HepG2 (cell line): ENCODE measurements around the gene CNBD2. TPM values are rescaled to one million over a fixed set of nuclear protein-coding genes. Genes with fewer than 3 reads are reported as not detected.

ENCODE experiments used
- BATF2 ChIP-seq: sonication (generic); formaldehyde crosslinking; IDR thresholded peaks from 2 replicates; pipeline ENCODE4 v1.8.0; 2022; ENCODE audit warnings: mild to moderate bottlenecking, missing genetic modification reagents, moderate library complexity
- DNMT3B ChIP-seq: conservative IDR thresholded peaks from 2 replicates; pipeline ENCODE4 v1.6.1; 2016; ENCODE audit warnings: missing biosample characterization, control low read depth
- ELF3 ChIP-seq: IDR thresholded peaks from 2 replicates; pipeline ENCODE4 v1.6.1; 2016; ENCODE audit warnings: missing genetic modification reagents, missing compliant biosample characterization
- ETV5 ChIP-seq: IDR thresholded peaks from 2 replicates; pipeline ENCODE4 v1.6.1; 2018; ENCODE audit warnings: missing biosample characterization, missing genetic modification reagents, inconsistent platforms, borderline replicate concordance
- ETV6 ChIP-seq: sonication (generic); formaldehyde crosslinking; conservative IDR thresholded peaks from 2 replicates; pipeline ENCODE4 v1.4.0; 2020; ENCODE audit warnings: missing genetic modification reagents
- GZF1 ChIP-seq: sonication (generic); formaldehyde crosslinking; IDR thresholded peaks from 2 replicates; pipeline ENCODE4 v1.5.1; 2020; ENCODE audit warnings: mild to moderate bottlenecking, missing genetic modification reagents
- HOXA5 ChIP-seq: sonication (generic); formaldehyde crosslinking; IDR thresholded peaks from 2 replicates; pipeline ENCODE4 v1.4.0; 2020; ENCODE audit warnings: missing genetic modification reagents
- KAT7 ChIP-seq: IDR thresholded peaks from 2 replicates; pipeline ENCODE4 v1.6.1; 2018; ENCODE audit warnings: borderline replicate concordance, missing compliant biosample characterization
- MIER3 ChIP-seq: IDR thresholded peaks from 2 replicates; pipeline ENCODE4 v1.6.1; 2016; ENCODE audit warnings: missing compliant biosample characterization, borderline replicate concordance
- MLX ChIP-seq: IDR thresholded peaks from 2 replicates; pipeline ENCODE4 v1.6.1; 2016
- PAF1 ChIP-seq: IDR thresholded peaks from 2 replicates; pipeline ENCODE4 v1.6.1; 2016; ENCODE audit warnings: missing genetic modification reagents, missing compliant biosample characterization
- REXO4 ChIP-seq: sonication (generic); formaldehyde crosslinking; IDR thresholded peaks from 2 replicates; pipeline ENCODE4 v1.8.0; 2022; ENCODE audit warnings: missing genetic modification reagents, mild to moderate bottlenecking, borderline replicate concordance
- SALL1 ChIP-seq: sonication (generic); formaldehyde crosslinking; IDR thresholded peaks from 2 replicates; pipeline ENCODE4 v1.8.0; 2022; ENCODE audit warnings: mild to moderate bottlenecking, missing genetic modification reagents
- SETDB1 ChIP-seq: sonication (generic); formaldehyde crosslinking; IDR thresholded peaks from 2 replicates; pipeline ENCODE4 v1.5.1; 2020; ENCODE audit warnings: missing genetic modification reagents, mild to moderate bottlenecking, borderline replicate concordance
- SRSF1 ChIP-seq: fragments of 200-400 bp; formaldehyde crosslinking; optimal IDR thresholded peaks from 2 replicates; pipeline ENCODE3; 2017; ENCODE audit warnings: mild to moderate bottlenecking, low read depth, low read length, moderate library complexity
- YY1 ChIP-seq: IDR thresholded peaks from 2 replicates; pipeline ENCODE4 v1.6.1; 2011; ENCODE audit warnings: low read length, low read depth, moderate library complexity, mild to moderate bottlenecking; ENCODE audit not compliant: insufficient read depth, insufficient replicate concordance
- ZBTB25 ChIP-seq: IDR thresholded peaks from 2 replicates; pipeline ENCODE4 v1.6.1; 2018; ENCODE audit warnings: missing genetic modification reagents
- ZFP36L2 ChIP-seq: sonication (generic); formaldehyde crosslinking; IDR thresholded peaks from 2 replicates; pipeline ENCODE4 v1.4.0; 2020; ENCODE audit warnings: missing genetic modification reagents
- ZNF225 ChIP-seq: sonication (generic); formaldehyde crosslinking; IDR thresholded peaks from 2 replicates; pipeline ENCODE4 v1.4.0; 2020; ENCODE audit warnings: mild to moderate bottlenecking, missing genetic modification reagents
- ZNF274 ChIP-seq: sonication (generic); formaldehyde crosslinking; IDR thresholded peaks from 2 replicates; pipeline ENCODE4 v1.5.1; 2020; ENCODE audit warnings: mild to moderate bottlenecking, missing genetic modification reagents
- ZNF30 ChIP-seq: sonication (generic); formaldehyde crosslinking; IDR thresholded peaks from 2 replicates; pipeline ENCODE4 v1.5.0; 2020; ENCODE audit warnings: mild to moderate bottlenecking, missing genetic modification reagents
- ZNF335 ChIP-seq: sonication (generic); formaldehyde crosslinking; IDR thresholded peaks from 2 replicates; pipeline ENCODE4 v1.4.0; 2020; ENCODE audit warnings: missing genetic modification reagents
- ZNF431 ChIP-seq: sonication (generic); formaldehyde crosslinking; IDR thresholded peaks from 2 replicates; pipeline ENCODE4 v1.9.0; 2022; ENCODE audit warnings: missing genetic modification reagents, low read depth, mild to moderate bottlenecking, borderline replicate concordance
- ZNF44 ChIP-seq: sonication (generic); formaldehyde crosslinking; IDR thresholded peaks from 2 replicates; pipeline ENCODE4 v1.5.1; 2020; ENCODE audit warnings: mild to moderate bottlenecking, missing genetic modification reagents
- ZNF512 ChIP-seq: sonication (generic); formaldehyde crosslinking; IDR thresholded peaks from 2 replicates; pipeline ENCODE4 v1.4.0; 2020; ENCODE audit warnings: mild to moderate bottlenecking, missing genetic modification reagents
- ZNF782 ChIP-seq: sonication (generic); formaldehyde crosslinking; IDR thresholded peaks from 2 replicates; pipeline ENCODE4 v1.4.0; 2020; ENCODE audit warnings: missing genetic modification reagents, mild to moderate bottlenecking, borderline replicate concordance
- ZNF784 ChIP-seq: sonication (generic); formaldehyde crosslinking; IDR thresholded peaks from 2 replicates; pipeline ENCODE4 v1.5.1; 2020; ENCODE audit warnings: missing genetic modification reagents, mild to moderate bottlenecking, borderline replicate concordance
- ZSCAN25 ChIP-seq: sonication (generic); formaldehyde crosslinking; IDR thresholded peaks from 2 replicates; pipeline ENCODE4 v1.8.0; 2022; ENCODE audit warnings: mild to moderate bottlenecking, missing genetic modification reagents
- polyA plus RNA-seq, 8 experiments: library from polyadenylated mRNA; depleted of rRNA in 3 of 8; stranded (reverse) in 7 of 8; unstranded in 1 of 8; fragments of >200 nt; fragmentation: Illumina TruSeq in 4 of 8; extraction: Trizol in 4 of 8; gene quantifications; 2 replicates each; pipeline versions ENCODE4 v1.2.1 to v1.2.3, GENCODE V29; 2011 to 2016; ENCODE audit warnings: low read depth in 4 of 8, missing spikeins in 1 of 8, mixed read lengths in 1 of 8; ENCODE audit not compliant: insufficient read depth in 1 of 8
- total RNA-seq, 5 experiments: library from RNA; depleted of rRNA; stranded (reverse); fragments of >200 nt; fragmentation: Illumina TruSeq; extraction: Trizol; gene quantifications; 2 replicates each; pipeline ENCODE4 v1.2.3, GENCODE V29; 2016; ENCODE audit warnings: low read depth in 1 of 5

CNBD2 gene
- total and polyA plus RNA-seq, 2 of the 13 experiments (the other 11 are each of a cell fraction or from before 2014, with no cell fraction given): 12.4 to 22.8 TPM

GRCh38 chr20:35994994-35995453 is 26.6 kb downstream of the CNBD2 start (continued):
- TF ChIP-seq ZNF512 (CRISPR knock-in tag): no peak
- TF ChIP-seq ELF3 (CRISPR knock-in tag): peak; percentile 23; the same call in 1 of the 2 replicates
- no peak for TF ChIP-seq ZNF30 (CRISPR knock-in tag)
- TF ChIP-seq ZNF782 (CRISPR knock-in tag): no peak
- TF ChIP-seq KAT7 (CRISPR knock-in tag): no peak
- peak; percentile 82; the same call in 1 of the 2 replicates for TF ChIP-seq MIER3 (CRISPR knock-in tag)
- no peak for TF ChIP-seq SRSF1
- TF ChIP-seq ZBTB25 (CRISPR knock-in tag): peak; percentile 50; the same call in 1 of the 2 replicates
- peak; percentile 56; the same call in 1 of the 2 replicates for TF ChIP-seq ZSCAN25 (CRISPR knock-in tag)
- TF ChIP-seq ETV5 (CRISPR knock-in tag): peak; percentile 53
- TF ChIP-seq ETV6 (CRISPR knock-in tag): peak; percentile 75; the same call in 1 of the 2 replicates
- TF ChIP-seq PAF1 (CRISPR knock-in tag): no peak
- peak; percentile 78 for TF ChIP-seq SALL1 (CRISPR knock-in tag)
- no peak for TF ChIP-seq ZFP36L2 (CRISPR knock-in tag)
- TF ChIP-seq DNMT3B: 0 out of 2 replicates have a peak, but pooled peaks have one; percentile 32
- no peak for TF ChIP-seq ZNF431
- 0 out of 2 replicates have a peak, but pooled peaks have one; percentile 49 for TF ChIP-seq ZNF225 (CRISPR knock-in tag)
- TF ChIP-seq HOXA5: no peak
- no peak for TF ChIP-seq REXO4 (CRISPR knock-in tag)
- 0 out of 2 replicates have a peak, but pooled peaks have one; percentile 42 for TF ChIP-seq MLX (CRISPR knock-in tag)
- no peak for TF ChIP-seq BATF2 (CRISPR knock-in tag)
- no peak for TF ChIP-seq SETDB1 (CRISPR knock-in tag)
- TF ChIP-seq YY1: peak; percentile 71
- 0 out of 2 replicates have a peak, but pooled peaks have one; percentile 37 for TF ChIP-seq ZNF784 (CRISPR knock-in tag)
- no peak; the same call in 1 of the 2 replicates for TF ChIP-seq ZNF274 (CRISPR knock-in tag)
- peak; percentile 91; the same call in 1 of the 2 replicates for TF ChIP-seq ZNF44 (CRISPR knock-in tag)
- TF ChIP-seq GZF1 (CRISPR knock-in tag): 0 out of 2 replicates have a peak, but pooled peaks have one; percentile 35
- no peak for TF ChIP-seq ZNF335
